Gastrocnemius medialis (tissue), 4 donors: ENCODE measurements around the gene ZFC3H1.

Experiments
- POLR2A ChIP-seq, 2 donors: fragments of 450-650 bp; IDR thresholded peaks; one replicate each; pipeline ENCODE4 v1.6.1; 2017; ENCODE audit warnings: antibody characterized with exemption in 2 of 2, mild to moderate bottlenecking in 2 of 2, moderate library complexity in 2 of 2
- TF ChIP-seq, protein P1 (sequence below), 5 experiments: fragments of 450-650 bp in 3 of 5; fragments of 200-600 bp in 2 of 5; sonication (generic) in 2 of 5; IDR thresholded peaks in 4 of 5; conservative IDR thresholded peaks in 1 of 5; 1 replicate in 4 of 5; 2 replicates in 1 of 5; pipeline ENCODE4 v1.5.1; 2016 to 2019; ENCODE audit warnings: antibody characterized with exemption in 5 of 5, mild to moderate bottlenecking in 3 of 5, moderate library complexity in 3 of 5

DNA sequence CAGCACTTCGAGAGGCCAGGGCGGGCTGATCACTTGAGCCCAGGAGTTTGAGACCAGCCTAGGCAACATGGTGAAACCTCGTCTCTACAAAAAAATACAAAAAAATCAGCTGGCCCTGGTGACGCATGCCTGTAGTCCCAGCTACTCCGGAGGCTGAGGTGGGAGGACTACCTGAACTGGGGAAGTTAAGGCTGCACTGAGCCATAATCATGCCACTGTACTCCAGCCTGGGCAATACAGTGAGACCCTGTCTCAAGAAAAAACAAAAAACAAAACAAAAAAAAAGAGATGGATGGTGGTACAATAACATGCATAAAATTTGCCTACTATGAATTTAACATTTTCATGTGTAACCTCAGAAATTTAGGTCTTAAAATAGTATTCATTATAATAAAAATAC is 2.6 kb upstream of the ZFC3H1 start:
- no peak for TF ChIP-seq POLR2A (IDR thresholded peaks at IDR 0.05)
- TF ChIP-seq, protein P1, sequence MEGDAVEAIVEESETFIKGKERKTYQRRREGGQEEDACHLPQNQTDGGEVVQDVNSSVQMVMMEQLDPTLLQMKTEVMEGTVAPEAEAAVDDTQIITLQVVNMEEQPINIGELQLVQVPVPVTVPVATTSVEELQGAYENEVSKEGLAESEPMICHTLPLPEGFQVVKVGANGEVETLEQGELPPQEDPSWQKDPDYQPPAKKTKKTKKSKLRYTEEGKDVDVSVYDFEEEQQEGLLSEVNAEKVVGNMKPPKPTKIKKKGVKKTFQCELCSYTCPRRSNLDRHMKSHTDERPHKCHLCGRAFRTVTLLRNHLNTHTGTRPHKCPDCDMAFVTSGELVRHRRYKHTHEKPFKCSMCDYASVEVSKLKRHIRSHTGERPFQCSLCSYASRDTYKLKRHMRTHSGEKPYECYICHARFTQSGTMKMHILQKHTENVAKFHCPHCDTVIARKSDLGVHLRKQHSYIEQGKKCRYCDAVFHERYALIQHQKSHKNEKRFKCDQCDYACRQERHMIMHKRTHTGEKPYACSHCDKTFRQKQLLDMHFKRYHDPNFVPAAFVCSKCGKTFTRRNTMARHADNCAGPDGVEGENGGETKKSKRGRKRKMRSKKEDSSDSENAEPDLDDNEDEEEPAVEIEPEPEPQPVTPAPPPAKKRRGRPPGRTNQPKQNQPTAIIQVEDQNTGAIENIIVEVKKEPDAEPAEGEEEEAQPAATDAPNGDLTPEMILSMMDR (IDR thresholded peaks at IDR 0.05 in 4 of 5, conservative IDR thresholded peaks at IDR 0.05 in 1 of 5), result no peak
